NCI-H460 (cell line): ENCODE data around the gene ARHGAP26. TPM values are rescaled to one million over a fixed set of nuclear protein-coding genes. Genes with fewer than 3 reads are reported as not detected.

Experiments
- DNase-seq: peaks from one replicate; pipeline ENCODE4 v3.0.0-alpha.2; 2016; ENCODE audit warnings: low read depth; ENCODE audit errors: extremely low read depth
- total RNA-seq: library from RNA; depleted of rRNA; stranded (reverse); fragments of >200 nt; shearing (Covaris generic); gene quantifications from 2 replicates; pipeline ENCODE4 v1.2.3, GENCODE V29; 2014

Gene ARHGAP26
- total RNA-seq, 1 experiment from 2014 or later = 3.9 TPM

GRCh38 chr5:142748568-142749249 lies 21.5 kb upstream of the ARHGAP26 start:
- DNase-seq = peak; percentile 28

- DNase-seq = no peak
Measured at GRCh38 chr5:142749321-142749720, 20.9 kb upstream of the ARHGAP26 start.

- DNase-seq = no peak
Measured at GRCh38 chr5:142753116-142753631, 17.0 kb upstream of the ARHGAP26 start.

- DNase-seq = no peak
Measured at GRCh38 chr5:142754031-142754430, 16.1 kb upstream of the ARHGAP26 start.

- no peak for DNase-seq
Measured at GRCh38 chr5:142756576-142756975, 13.6 kb upstream of the ARHGAP26 start.

- no peak for DNase-seq
Measured at GRCh38 chr5:142757564-142757963, 12.6 kb upstream of the ARHGAP26 start.

GRCh38 chr5:142758062-142758795 lies 11.9 kb upstream of the ARHGAP26 start:
- no peak for DNase-seq

GRCh38 chr5:142758796-142759145 lies 11.4 kb upstream of the ARHGAP26 start:
- DNase-seq = no peak

- DNase-seq = no peak
Measured at GRCh38 chr5:142763701-142764100, 6.5 kb upstream of the ARHGAP26 start.

- DNase-seq = no peak
Measured at GRCh38 chr5:142767178-142767577, 3.0 kb upstream of the ARHGAP26 start.

- DNase-seq = no peak
Measured at GRCh38 chr5:142767911-142768310, 2.3 kb upstream of the ARHGAP26 start.

GRCh38 chr5:142769251-142769792 lies 855 bp upstream of the ARHGAP26 start:
- DNase-seq = no peak

GRCh38 chr5:142770650-142771609 lies 753 bp downstream of the ARHGAP26 start:
- no peak for DNase-seq

GRCh38 chr5:142771666-142772065 lies 1.5 kb downstream of the ARHGAP26 start:
- DNase-seq = no peak

- DNase-seq = no peak
Measured at GRCh38 chr5:142772446-142773293, 2.5 kb downstream of the ARHGAP26 start.

- DNase-seq = no peak
Measured at GRCh38 chr5:142777099-142777498, 6.9 kb downstream of the ARHGAP26 start.

- no peak for DNase-seq
Measured at GRCh38 chr5:142777850-142778249, 7.7 kb downstream of the ARHGAP26 start.

GRCh38 chr5:142779163-142779840 lies 9.1 kb downstream of the ARHGAP26 start:
- no peak for DNase-seq

GRCh38 chr5:142780871-142781270 lies 10.7 kb downstream of the ARHGAP26 start:
- no peak for DNase-seq
